WTC11 (cell line): ENCODE results near the gene JAGN1. TPM values are rescaled to one million over a fixed set of nuclear protein-coding genes. Genes with fewer than 3 reads are reported as not detected.
"Not testable (repeated sequence)": the region's sequence is repeated elsewhere in the genome, so short reads cannot be mapped to it uniquely, and the experiment has no call there.

Experiments used
- ATAC-seq: fragments of 200-7000 bp; cut with Tn5 transposase; 2 replicates; pipeline ENCODE4 v1.10.0; 2021; ENCODE audit warnings: mild to moderate bottlenecking, moderate library complexity
- CTCF ChIA-PET: fragments of 300-600 bp; sonication (Branson Sonifier 250); formaldehyde crosslinking; loops from one replicate; lab custom pipeline; 2021; ENCODE audit warnings: antibody characterized with exemption; lab: Charles Lee
- POLR2A ChIA-PET: fragments of 350-600 bp; sonication (Branson Sonifier 250); formaldehyde crosslinking; loops from one replicate; lab custom pipeline; 2021; ENCODE audit warnings: antibody characterized with exemption; lab: Charles Lee
- DNase-seq: peaks from one replicate; pipeline ENCODE4 v3.0.0; 2021; ENCODE audit warnings: low spot score
- H3K27ac Mint-ChIP-seq: 2 replicates; pipeline ENCODE4 v1.8.0; 2021; ENCODE audit warnings: mixed read lengths
- H3K27me3 Mint-ChIP-seq: 2 replicates; pipeline ENCODE4 v1.8.0; 2021; ENCODE audit warnings: low read depth, mild to moderate bottlenecking, moderate library complexity, mixed read lengths
- H3K36me3 Mint-ChIP-seq: 2 replicates; pipeline ENCODE4 v1.8.0; 2021; ENCODE audit warnings: mixed read lengths
- H3K4me1 Mint-ChIP-seq: 2 replicates; pipeline ENCODE4 v1.8.0; 2022; ENCODE audit warnings: mixed read lengths
- H3K4me3 Mint-ChIP-seq: 2 replicates; pipeline ENCODE4 v1.8.0; 2021; ENCODE audit warnings: mild to moderate bottlenecking, moderate library complexity, mixed read lengths
- H3K9me3 Mint-ChIP-seq: 2 replicates; pipeline ENCODE4 v1.8.0; 2021; ENCODE audit warnings: mixed read lengths
- ETV6 ChIP-seq: sonication (generic); formaldehyde crosslinking; IDR thresholded peaks from 2 replicates; pipeline ENCODE4 v1.8.1; 2022; ENCODE audit warnings: mild to moderate bottlenecking, missing genetic modification reagents
- HMGA2 ChIP-seq: fragments of 250-450 bp; sonication (Bioruptor Pico); IDR thresholded peaks from 2 replicates; pipeline ENCODE4 v1.4.0; 2021; ENCODE audit warnings: mild to moderate bottlenecking, moderate library complexity
- MYBL2 ChIP-seq: sonication (generic); formaldehyde crosslinking; IDR thresholded peaks from 2 replicates; pipeline ENCODE4 v1.8.1; 2023; ENCODE audit warnings: mild to moderate bottlenecking, moderate library complexity, missing genetic modification reagents
- NFYB ChIP-seq: sonication (generic); formaldehyde crosslinking; conservative IDR thresholded peaks from 2 replicates; pipeline ENCODE4 v1.8.0; 2022; ENCODE audit warnings: low read depth, missing genetic modification reagents
- ZNF423 ChIP-seq: fragments of 250-450 bp; sonication (Bioruptor Pico); IDR thresholded peaks from 2 replicates; pipeline ENCODE4 v2.1.2; 2022; ENCODE audit warnings: mild to moderate bottlenecking, moderate library complexity
- ZNF671 ChIP-seq: fragments of 250-450 bp; sonication (Bioruptor Pico); IDR thresholded peaks from 2 replicates; pipeline ENCODE4 v1.8.0; 2021; ENCODE audit warnings: mild to moderate bottlenecking
- total RNA-seq: library from RNA; stranded (reverse); gene quantifications from 3 replicates; pipeline ENCODE4 v1.2.3, GENCODE V29; 2021
- TF ChIP-seq, protein P1 (sequence below): sonication (generic); formaldehyde crosslinking; IDR thresholded peaks from 2 replicates; pipeline ENCODE4 v1.8.0; 2022; ENCODE audit warnings: mild to moderate bottlenecking, missing genetic modification reagents
- TF ChIP-seq, protein P2 (sequence below): sonication (generic); formaldehyde crosslinking; IDR thresholded peaks from 2 replicates; pipeline ENCODE4 v1.8.0; 2022; ENCODE audit warnings: missing genetic modification reagents
- TF ChIP-seq, protein P3 (sequence below): sonication (generic); formaldehyde crosslinking; IDR thresholded peaks from 2 replicates; pipeline ENCODE4 v1.8.1; 2022; ENCODE audit warnings: mild to moderate bottlenecking, missing genetic modification reagents, moderate library complexity, borderline replicate concordance

JAGN1 gene
- total RNA-seq, 1 experiment from 2014 or later, result 25.6 TPM

DNA sequence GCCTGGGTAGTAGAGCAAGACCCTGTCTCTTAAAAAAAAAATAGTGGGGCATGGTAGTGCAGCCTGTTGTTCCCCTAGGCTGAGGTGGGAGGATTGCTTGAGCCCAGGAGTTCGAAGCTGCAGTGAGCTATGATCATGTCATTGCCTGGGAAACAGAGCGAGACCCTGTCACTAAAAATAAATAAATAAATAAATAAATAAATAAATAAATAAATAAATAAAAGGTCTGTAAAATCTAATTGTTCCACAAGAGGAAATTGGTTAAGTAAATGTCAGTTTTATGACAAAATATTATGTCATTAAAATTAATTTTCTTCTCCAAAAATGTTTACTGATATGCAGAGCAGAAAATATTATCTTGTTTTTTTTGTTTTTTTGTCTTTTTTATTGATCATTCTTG lies 48.6 kb downstream of the JAGN1 start:
- CTCF ChIA-PET, result interaction anchor here (0.6 kb wide), 1 partner anchor 8 kb away, joined by 3 read pairs; no protein-coding TSS in a partner anchor
- TF ChIP-seq MYBL2 (no peak), ETV6 (no peak), HMGA2 (CRISPR knock-in tag) (no peak)
- TF ChIP-seq, all 79 proteins: peak for 0
- Mint-ChIP-seq H3K9me3 (peaks cover 3% of the 10 kb centered on the region; the same call in 1 of the 2 replicates), H3K4me3 (no peak overlapping the region), H3K27me3 (no peaks in the 10 kb centered on the region), H3K4me1 (peaks cover 12% of the 10 kb centered on the region), H3K27ac (no peak overlapping the region), H3K36me3 (peaks cover 34% of the 10 kb centered on the region)
- POLR2A ChIA-PET, result no interaction called here
- DNase-seq (no peak), ATAC-seq (no peak)

- DNase-seq, H3K27me3 Mint-ChIP-seq, CTCF ChIA-PET, H3K27ac Mint-ChIP-seq, ATAC-seq, H3K4me1 Mint-ChIP-seq, POLR2A ChIA-PET, H3K4me3 Mint-ChIP-seq, H3K9me3 Mint-ChIP-seq: not testable (repeated sequence)
- H3K36me3 Mint-ChIP-seq, result peaks cover 34% of the 10 kb centered on the region
These were observed 49.5 kb downstream of the JAGN1 start for GRCh38 chr3:9939906-9940305.

DNA sequence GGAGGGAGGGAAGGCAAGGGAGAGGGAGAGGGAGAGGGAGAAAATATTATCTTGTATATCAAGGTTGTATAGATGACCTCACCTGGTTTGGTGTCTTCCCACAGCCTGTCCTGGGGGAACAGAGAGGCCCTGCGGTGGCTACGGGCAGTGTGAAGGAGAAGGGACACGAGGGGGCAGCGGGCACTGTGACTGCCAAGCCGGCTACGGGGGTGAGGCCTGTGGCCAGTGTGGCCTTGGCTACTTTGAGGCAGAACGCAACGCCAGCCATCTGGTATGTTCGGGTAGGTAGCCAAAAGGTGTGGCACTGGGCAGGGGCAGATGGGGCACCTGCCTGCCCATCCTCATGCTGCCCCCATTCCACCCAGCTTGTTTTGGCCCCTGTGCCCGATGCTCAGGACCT lies 50.3 kb downstream of the JAGN1 start:
- H3K36me3 Mint-ChIP-seq, result peaks cover 29% of the 10 kb centered on the region
- no peak overlapping the region for H3K4me3 Mint-ChIP-seq
- ChIA-PET POLR2A (no interaction called here), CTCF (interaction anchor here (0.5 kb wide), 1 partner anchor 113 kb away, joined by 4 read pairs; no protein-coding TSS in a partner anchor)
- TF ChIP-seq, protein P1, sequence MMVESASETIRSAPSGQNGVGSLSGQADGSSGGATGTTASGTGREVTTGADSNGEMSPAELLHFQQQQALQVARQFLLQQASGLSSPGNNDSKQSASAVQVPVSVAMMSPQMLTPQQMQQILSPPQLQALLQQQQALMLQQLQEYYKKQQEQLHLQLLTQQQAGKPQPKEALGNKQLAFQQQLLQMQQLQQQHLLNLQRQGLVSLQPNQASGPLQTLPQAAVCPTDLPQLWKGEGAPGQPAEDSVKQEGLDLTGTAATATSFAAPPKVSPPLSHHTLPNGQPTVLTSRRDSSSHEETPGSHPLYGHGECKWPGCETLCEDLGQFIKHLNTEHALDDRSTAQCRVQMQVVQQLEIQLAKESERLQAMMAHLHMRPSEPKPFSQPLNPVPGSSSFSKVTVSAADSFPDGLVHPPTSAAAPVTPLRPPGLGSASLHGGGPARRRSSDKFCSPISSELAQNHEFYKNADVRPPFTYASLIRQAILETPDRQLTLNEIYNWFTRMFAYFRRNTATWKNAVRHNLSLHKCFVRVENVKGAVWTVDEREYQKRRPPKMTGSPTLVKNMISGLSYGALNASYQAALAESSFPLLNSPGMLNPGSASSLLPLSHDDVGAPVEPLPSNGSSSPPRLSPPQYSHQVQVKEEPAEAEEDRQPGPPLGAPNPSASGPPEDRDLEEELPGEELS (CRISPR knock-in tag), result no peak
- TF ChIP-seq, protein P2, sequence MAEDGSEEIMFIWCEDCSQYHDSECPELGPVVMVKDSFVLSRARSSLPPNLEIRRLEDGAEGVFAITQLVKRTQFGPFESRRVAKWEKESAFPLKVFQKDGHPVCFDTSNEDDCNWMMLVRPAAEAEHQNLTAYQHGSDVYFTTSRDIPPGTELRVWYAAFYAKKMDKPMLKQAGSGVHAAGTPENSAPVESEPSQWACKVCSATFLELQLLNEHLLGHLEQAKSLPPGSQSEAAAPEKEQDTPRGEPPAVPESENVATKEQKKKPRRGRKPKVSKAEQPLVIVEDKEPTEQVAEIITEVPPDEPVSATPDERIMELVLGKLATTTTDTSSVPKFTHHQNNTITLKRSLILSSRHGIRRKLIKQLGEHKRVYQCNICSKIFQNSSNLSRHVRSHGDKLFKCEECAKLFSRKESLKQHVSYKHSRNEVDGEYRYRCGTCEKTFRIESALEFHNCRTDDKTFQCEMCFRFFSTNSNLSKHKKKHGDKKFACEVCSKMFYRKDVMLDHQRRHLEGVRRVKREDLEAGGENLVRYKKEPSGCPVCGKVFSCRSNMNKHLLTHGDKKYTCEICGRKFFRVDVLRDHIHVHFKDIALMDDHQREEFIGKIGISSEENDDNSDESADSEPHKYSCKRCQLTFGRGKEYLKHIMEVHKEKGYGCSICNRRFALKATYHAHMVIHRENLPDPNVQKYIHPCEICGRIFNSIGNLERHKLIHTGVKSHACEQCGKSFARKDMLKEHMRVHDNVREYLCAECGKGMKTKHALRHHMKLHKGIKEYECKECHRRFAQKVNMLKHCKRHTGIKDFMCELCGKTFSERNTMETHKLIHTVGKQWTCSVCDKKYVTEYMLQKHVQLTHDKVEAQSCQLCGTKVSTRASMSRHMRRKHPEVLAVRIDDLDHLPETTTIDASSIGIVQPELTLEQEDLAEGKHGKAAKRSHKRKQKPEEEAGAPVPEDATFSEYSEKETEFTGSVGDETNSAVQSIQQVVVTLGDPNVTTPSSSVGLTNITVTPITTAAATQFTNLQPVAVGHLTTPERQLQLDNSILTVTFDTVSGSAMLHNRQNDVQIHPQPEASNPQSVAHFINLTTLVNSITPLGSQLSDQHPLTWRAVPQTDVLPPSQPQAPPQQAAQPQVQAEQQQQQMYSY, result 0 out of 2 replicates have a peak, but pooled peaks have one; percentile 11
- peaks cover 2% of the 10 kb centered on the region; the same call in 1 of the 2 replicates for H3K4me1 Mint-ChIP-seq
- H3K27me3 Mint-ChIP-seq, result no peaks in the 10 kb centered on the region
- H3K9me3 Mint-ChIP-seq, result peaks cover 3% of the 10 kb centered on the region; the same call in 1 of the 2 replicates
- ATAC-seq (no peak), DNase-seq (no peak)
- H3K27ac Mint-ChIP-seq, result no peak overlapping the region

GRCh38 chr3:9942164-9942563 lies 51.8 kb downstream of the JAGN1 start:
- Mint-ChIP-seq H3K4me3 (no peak overlapping the region), H3K36me3 (peaks cover 21% of the 10 kb centered on the region), H3K4me1 (peaks cover 2% of the 10 kb centered on the region; the same call in 1 of the 2 replicates), H3K9me3 (peaks cover 3% of the 10 kb centered on the region; the same call in 1 of the 2 replicates), H3K27ac (no peak overlapping the region), H3K27me3 (no peaks in the 10 kb centered on the region; the same call in 1 of the 2 replicates)
- ChIA-PET POLR2A (interaction anchor here (1.2 kb wide), 1 partner anchor 9 kb away, joined by 4 read pairs; the partner anchor contains the start of gene CRELD1), CTCF (interaction anchor here (3.8 kb wide), 1 partner anchor 10 kb away, joined by 23 read pairs; the partner anchor contains the start of gene CRELD1)
- ATAC-seq (no peak), DNase-seq (no peak)
- TF ChIP-seq, protein P3, sequence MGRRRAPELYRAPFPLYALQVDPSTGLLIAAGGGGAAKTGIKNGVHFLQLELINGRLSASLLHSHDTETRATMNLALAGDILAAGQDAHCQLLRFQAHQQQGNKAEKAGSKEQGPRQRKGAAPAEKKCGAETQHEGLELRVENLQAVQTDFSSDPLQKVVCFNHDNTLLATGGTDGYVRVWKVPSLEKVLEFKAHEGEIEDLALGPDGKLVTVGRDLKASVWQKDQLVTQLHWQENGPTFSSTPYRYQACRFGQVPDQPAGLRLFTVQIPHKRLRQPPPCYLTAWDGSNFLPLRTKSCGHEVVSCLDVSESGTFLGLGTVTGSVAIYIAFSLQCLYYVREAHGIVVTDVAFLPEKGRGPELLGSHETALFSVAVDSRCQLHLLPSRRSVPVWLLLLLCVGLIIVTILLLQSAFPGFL (CRISPR knock-in tag), result no peak
- TF ChIP-seq ZNF671 (CRISPR knock-in tag), result no peak
- TF ChIP-seq NFYB, result no peak
- TF ChIP-seq ZNF423 (CRISPR knock-in tag), result no peak
